ENCODE results near the gene MGST3. TPM values are rescaled to one million over a fixed set of nuclear protein-coding genes. Genes with fewer than 3 reads are reported as not detected.

MGST3 gene
- total and polyA plus RNA-seq, 2 experiments from 2014 or later, result 84.5 to 262 TPM

DNA sequence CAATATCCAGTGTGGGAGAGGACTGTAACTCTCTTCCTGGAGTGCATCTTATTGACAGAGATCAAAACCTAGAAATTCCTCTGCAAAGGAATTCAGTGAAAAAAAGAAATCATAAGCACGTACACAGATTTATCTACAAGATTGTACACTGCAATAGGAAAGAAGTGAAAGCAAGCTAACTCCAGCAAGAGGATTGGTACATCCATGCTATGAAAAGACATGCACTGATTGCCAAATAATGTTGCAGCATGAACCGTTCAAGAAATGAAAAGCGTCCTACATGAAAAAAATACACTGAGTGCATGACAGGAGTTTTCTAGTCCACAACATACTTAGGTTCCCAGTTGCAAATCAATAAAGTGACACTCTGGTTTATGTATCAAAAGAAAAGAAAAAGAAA, 1.9 kb upstream of the MGST3 start:
- Mint-ChIP-seq H3K4me1 (peaks cover 26% of the 10 kb centered on the region), H3K27me3 (ENCODE audit: insufficient read depth, low read depth, poor library complexity) (peaks cover 2% of the 10 kb centered on the region), H3K9me3 (no peaks in the 10 kb centered on the region), H3K36me3 (ENCODE audit: low read depth) (no peaks in the 10 kb centered on the region), H3K27ac (no peak overlapping the region), H3K4me3 (no peak overlapping the region)
- H3K4me1 ChIP-seq (ENCODE audit: insufficient read depth), result peaks cover 28% of the 10 kb centered on the region
- H3K4me3 ChIP-seq, result peak overlapping the region; percentile 97; the same call in 1 of the 2 replicates
- H3K4me2 ChIP-seq, result peak overlapping the region; percentile 95; the same call in 1 of the 2 replicates
- H3K36me3 ChIP-seq (ENCODE audit: insufficient read depth), result no peaks in the 10 kb centered on the region
- no peaks in the 10 kb centered on the region for H3K9me2 ChIP-seq (ENCODE audit: insufficient read depth)
- ATAC-seq, result no peak
- TF ChIP-seq EZH2phosphoT487 (IDR thresholded peaks at IDR 0.05; ENCODE audit: unreplicated experiment) (no peak), JUNB (IDR thresholded peaks at IDR 0.05; ENCODE audit: unreplicated experiment) (no peak), EZH2 (IDR thresholded peaks at IDR 0.05; ENCODE audit: low read depth, unreplicated experiment) (no peak), NANOG (IDR thresholded peaks at IDR 0.05; ENCODE audit: borderline replicate concordance) (no peak), ZNF114 (CRISPR knock-in tag; IDR thresholded peaks at IDR 0.05) (no peak), POLR2AphosphoS5 (IDR thresholded peaks at IDR 0.05; ENCODE audit: low read depth) (no peak), ZNF331 (CRISPR knock-in tag; IDR thresholded peaks at IDR 0.05; ENCODE audit: low read depth) (no peak)
- TF ChIP-seq, protein P1, sequence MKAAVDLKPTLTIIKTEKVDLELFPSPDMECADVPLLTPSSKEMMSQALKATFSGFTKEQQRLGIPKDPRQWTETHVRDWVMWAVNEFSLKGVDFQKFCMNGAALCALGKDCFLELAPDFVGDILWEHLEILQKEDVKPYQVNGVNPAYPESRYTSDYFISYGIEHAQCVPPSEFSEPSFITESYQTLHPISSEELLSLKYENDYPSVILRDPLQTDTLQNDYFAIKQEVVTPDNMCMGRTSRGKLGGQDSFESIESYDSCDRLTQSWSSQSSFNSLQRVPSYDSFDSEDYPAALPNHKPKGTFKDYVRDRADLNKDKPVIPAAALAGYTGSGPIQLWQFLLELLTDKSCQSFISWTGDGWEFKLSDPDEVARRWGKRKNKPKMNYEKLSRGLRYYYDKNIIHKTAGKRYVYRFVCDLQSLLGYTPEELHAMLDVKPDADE (IDR thresholded peaks at IDR 0.05), result no peak
- TF ChIP-seq, protein P2, sequence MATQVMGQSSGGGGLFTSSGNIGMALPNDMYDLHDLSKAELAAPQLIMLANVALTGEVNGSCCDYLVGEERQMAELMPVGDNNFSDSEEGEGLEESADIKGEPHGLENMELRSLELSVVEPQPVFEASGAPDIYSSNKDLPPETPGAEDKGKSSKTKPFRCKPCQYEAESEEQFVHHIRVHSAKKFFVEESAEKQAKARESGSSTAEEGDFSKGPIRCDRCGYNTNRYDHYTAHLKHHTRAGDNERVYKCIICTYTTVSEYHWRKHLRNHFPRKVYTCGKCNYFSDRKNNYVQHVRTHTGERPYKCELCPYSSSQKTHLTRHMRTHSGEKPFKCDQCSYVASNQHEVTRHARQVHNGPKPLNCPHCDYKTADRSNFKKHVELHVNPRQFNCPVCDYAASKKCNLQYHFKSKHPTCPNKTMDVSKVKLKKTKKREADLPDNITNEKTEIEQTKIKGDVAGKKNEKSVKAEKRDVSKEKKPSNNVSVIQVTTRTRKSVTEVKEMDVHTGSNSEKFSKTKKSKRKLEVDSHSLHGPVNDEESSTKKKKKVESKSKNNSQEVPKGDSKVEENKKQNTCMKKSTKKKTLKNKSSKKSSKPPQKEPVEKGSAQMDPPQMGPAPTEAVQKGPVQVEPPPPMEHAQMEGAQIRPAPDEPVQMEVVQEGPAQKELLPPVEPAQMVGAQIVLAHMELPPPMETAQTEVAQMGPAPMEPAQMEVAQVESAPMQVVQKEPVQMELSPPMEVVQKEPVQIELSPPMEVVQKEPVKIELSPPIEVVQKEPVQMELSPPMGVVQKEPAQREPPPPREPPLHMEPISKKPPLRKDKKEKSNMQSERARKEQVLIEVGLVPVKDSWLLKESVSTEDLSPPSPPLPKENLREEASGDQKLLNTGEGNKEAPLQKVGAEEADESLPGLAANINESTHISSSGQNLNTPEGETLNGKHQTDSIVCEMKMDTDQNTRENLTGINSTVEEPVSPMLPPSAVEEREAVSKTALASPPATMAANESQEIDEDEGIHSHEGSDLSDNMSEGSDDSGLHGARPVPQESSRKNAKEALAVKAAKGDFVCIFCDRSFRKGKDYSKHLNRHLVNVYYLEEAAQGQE (IDR thresholded peaks at IDR 0.05; ENCODE audit: unreplicated experiment), result no peak
- H2AFZ ChIP-seq, result no peak overlapping the region
- H3K79me2 ChIP-seq (replicated peaks; ENCODE audit: insufficient read depth), result peaks cover 18% of the 10 kb centered on the region
- 0 out of 2 replicates have a peak, but pooled peaks cover 7% of the 10 kb centered on the region for H4K20me1 ChIP-seq (replicated peaks; ENCODE audit: insufficient read depth)
- no peak overlapping the region for H3K27ac ChIP-seq (ENCODE audit: low read depth)
- DNase-seq (ENCODE audit: low spot score), result no peak
- no peaks in the 10 kb centered on the region for H3F3A ChIP-seq (replicated peaks; ENCODE audit: low read depth)
- no peaks in the 10 kb centered on the region for H3K27me3 ChIP-seq (ENCODE audit: insufficient read depth)

DNA sequence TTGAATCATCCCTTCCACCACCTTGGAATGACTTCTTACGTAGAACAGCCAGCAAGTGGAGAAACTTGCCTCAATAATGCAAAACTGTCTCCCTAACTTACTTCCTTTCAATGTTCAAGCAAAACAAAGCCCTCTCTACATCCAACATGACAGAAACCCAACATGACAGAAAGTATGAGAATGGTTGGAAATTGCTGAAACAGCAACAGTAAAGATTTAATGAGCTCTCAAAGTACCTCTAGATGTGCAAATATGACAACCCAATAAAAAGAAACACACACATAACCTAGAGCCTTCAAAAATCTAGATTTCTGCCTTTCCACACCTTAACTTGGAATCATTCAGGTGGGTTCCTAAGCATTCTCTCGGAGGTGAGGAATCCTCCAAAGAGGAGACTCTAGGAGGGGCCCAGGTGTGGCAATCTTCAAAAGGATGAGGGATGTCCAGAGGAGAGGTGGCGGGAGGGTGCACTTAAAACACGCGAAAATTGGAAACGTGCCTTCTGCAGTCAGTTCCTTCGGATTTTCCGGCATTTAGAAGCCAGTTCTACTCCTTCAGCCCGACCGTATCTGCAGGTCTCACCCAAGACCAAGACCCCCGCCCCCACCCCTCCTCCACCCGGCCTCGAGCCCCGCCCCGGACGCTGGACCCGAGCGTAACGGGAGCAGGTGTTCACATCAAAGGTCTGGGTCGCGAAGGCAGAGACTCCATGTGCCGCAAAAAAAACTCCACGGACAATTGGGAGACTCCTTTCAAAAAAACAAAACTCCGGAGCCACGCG, 996 bp upstream of the MGST3 start:
- DNase-seq (ENCODE audit: low spot score), result peak; percentile 81

More for the DNA sequence above, 996 bp upstream of the MGST3 start:
- H3F3A ChIP-seq (replicated peaks; ENCODE audit: low read depth), result no peaks in the 10 kb centered on the region
- H2AFZ ChIP-seq, result peak overlapping the region; percentile 92
- H3K36me3 ChIP-seq (ENCODE audit: insufficient read depth), result no peaks in the 10 kb centered on the region
- TF ChIP-seq, protein P3, sequence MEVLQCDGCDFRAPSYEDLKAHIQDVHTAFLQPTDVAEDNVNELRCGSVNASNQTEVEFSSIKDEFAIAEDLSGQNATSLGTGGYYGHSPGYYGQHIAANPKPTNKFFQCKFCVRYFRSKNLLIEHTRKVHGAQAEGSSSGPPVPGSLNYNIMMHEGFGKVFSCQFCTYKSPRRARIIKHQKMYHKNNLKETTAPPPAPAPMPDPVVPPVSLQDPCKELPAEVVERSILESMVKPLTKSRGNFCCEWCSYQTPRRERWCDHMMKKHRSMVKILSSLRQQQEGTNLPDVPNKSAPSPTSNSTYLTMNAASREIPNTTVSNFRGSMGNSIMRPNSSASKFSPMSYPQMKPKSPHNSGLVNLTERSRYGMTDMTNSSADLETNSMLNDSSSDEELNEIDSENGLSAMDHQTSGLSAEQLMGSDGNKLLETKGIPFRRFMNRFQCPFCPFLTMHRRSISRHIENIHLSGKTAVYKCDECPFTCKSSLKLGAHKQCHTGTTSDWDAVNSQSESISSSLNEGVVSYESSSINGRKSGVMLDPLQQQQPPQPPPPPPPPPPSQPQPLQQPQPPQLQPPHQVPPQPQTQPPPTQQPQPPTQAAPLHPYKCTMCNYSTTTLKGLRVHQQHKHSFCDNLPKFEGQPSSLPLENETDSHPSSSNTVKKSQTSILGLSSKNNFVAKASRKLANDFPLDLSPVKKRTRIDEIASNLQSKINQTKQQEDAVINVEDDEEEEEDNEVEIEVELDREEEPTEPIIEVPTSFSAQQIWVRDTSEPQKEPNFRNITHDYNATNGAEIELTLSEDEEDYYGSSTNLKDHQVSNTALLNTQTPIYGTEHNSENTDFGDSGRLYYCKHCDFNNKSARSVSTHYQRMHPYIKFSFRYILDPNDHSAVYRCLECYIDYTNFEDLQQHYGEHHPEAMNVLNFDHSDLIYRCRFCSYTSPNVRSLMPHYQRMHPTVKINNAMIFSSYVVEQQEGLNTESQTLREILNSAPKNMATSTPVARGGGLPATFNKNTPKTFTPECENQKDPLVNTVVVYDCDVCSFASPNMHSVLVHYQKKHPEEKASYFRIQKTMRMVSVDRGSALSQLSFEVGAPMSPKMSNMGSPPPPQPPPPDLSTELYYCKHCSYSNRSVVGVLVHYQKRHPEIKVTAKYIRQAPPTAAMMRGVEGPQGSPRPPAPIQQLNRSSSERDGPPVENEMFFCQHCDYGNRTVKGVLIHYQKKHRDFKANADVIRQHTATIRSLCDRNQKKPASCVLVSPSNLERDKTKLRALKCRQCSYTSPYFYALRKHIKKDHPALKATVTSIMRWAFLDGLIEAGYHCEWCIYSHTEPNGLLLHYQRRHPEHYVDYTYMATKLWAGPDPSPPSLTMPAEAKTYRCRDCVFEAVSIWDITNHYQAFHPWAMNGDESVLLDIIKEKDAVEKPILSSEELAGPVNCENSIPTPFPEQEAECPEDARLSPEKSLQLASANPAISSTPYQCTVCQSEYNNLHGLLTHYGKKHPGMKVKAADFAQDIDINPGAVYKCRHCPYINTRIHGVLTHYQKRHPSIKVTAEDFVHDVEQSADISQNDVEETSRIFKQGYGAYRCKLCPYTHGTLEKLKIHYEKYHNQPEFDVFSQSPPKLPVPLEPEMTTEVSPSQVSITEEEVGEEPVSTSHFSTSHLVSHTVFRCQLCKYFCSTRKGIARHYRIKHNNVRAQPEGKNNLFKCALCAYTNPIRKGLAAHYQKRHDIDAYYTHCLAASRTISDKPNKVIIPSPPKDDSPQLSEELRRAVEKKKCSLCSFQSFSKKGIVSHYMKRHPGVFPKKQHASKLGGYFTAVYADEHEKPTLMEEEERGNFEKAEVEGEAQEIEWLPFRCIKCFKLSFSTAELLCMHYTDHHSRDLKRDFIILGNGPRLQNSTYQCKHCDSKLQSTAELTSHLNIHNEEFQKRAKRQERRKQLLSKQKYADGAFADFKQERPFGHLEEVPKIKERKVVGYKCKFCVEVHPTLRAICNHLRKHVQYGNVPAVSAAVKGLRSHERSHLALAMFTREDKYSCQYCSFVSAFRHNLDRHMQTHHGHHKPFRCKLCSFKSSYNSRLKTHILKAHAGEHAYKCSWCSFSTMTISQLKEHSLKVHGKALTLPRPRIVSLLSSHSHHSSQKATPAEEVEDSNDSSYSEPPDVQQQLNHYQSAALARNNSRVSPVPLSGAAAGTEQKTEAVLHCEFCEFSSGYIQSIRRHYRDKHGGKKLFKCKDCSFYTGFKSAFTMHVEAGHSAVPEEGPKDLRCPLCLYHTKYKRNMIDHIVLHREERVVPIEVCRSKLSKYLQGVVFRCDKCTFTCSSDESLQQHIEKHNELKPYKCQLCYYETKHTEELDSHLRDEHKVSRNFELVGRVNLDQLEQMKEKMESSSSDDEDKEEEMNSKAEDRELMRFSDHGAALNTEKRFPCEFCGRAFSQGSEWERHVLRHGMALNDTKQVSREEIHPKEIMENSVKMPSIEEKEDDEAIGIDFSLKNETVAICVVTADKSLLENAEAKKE (CRISPR knock-in tag; IDR thresholded peaks at IDR 0.05), result no peak
- 0 out of 2 replicates have a peak, but pooled peaks have one; percentile 45 for TF ChIP-seq POLR2AphosphoS5 (IDR thresholded peaks at IDR 0.05; ENCODE audit: low read depth)
- H3K9me2 ChIP-seq (ENCODE audit: insufficient read depth), result no peaks in the 10 kb centered on the region
- no peak overlapping the region for H3K4me3 Mint-ChIP-seq
- H3K4me1 Mint-ChIP-seq, result peaks cover 33% of the 10 kb centered on the region
- H4K20me1 ChIP-seq (replicated peaks; ENCODE audit: insufficient read depth), result 0 out of 2 replicates have a peak, but pooled peaks cover 11% of the 10 kb centered on the region
- H3K27me3 Mint-ChIP-seq (ENCODE audit: insufficient read depth, low read depth, poor library complexity), result peaks cover 6% of the 10 kb centered on the region
- peak overlapping the region; percentile 95 for H3K4me2 ChIP-seq
- H3K4me1 ChIP-seq (ENCODE audit: insufficient read depth), result peaks cover 32% of the 10 kb centered on the region
- ATAC-seq, result peak; percentile 44
- H3K27ac ChIP-seq (ENCODE audit: low read depth), result peak overlapping the region; percentile 98
- H3K4me3 ChIP-seq, result peak overlapping the region; percentile 97
- H3K9me3 Mint-ChIP-seq, result no peaks in the 10 kb centered on the region
- no peaks in the 10 kb centered on the region for H3K27me3 ChIP-seq (ENCODE audit: insufficient read depth)
- no peaks in the 10 kb centered on the region for H3K36me3 Mint-ChIP-seq (ENCODE audit: low read depth)
- H3K27ac Mint-ChIP-seq, result no peak overlapping the region; the same call in 1 of the 2 replicates
- peaks cover 24% of the 10 kb centered on the region for H3K79me2 ChIP-seq (replicated peaks; ENCODE audit: insufficient read depth)
